Brain microvascular endothelial cell (primary cell): ENCODE measurements around the gene OR2T27.

Experiments used
- DNase-seq: peaks from one replicate; pipeline ENCODE4 v3.0.0-alpha.2; 2020
- H3K27ac ChIP-seq: fragments of 250-450 bp; sonication (Bioruptor Pico); 2 replicates; pipeline ENCODE4 v1.5.1; 2020; ENCODE audit warnings: mild to moderate bottlenecking, moderate library complexity
- H3K27me3 ChIP-seq: fragments of 250-450 bp; sonication (Bioruptor Pico); replicated peaks from 2 replicates; pipeline ENCODE4 v1.5.1; 2020; ENCODE audit warnings: mild to moderate bottlenecking
- H3K36me3 ChIP-seq: fragments of 250-450 bp; sonication (Bioruptor Pico); replicated peaks from 2 replicates; pipeline ENCODE4 v1.5.1; 2020; ENCODE audit warnings: mild to moderate bottlenecking
- H3K4me3 ChIP-seq: 2 replicates; pipeline ENCODE4 v1.5.1; 2011; ENCODE audit warnings: low read depth, mild to moderate bottlenecking, control low read depth, low read length, moderate library complexity
- CTCF ChIP-seq: IDR thresholded peaks from 2 replicates; pipeline ENCODE4 v1.5.1; 2011; ENCODE audit warnings: low read depth, mild to moderate bottlenecking, moderate library complexity, low read length, control low read depth, inconsistent platforms; ENCODE audit errors: missing control alignments
- in situ Hi-C: cut with HindIII; loops from 2 replicates; pipeline ENCODE4 v1.10.0; 2017; ENCODE audit warnings: low sequenced_read_pairs, low pct_ligation_motif_present

OR2T27 gene

GRCh38 chr1:248611883-248612414 is 43.4 kb downstream of the OR2T27 start:
- no peak for DNase-seq
- Histone ChIP-seq H3K36me3 (no peaks in the 10 kb centered on the region), H3K27me3 (no peaks in the 10 kb centered on the region), H3K27ac (no peak overlapping the region), H3K4me3 (no peak overlapping the region)
- in situ Hi-C loops = no loop called here
- no peak for TF ChIP-seq CTCF

GRCh38 chr1:248610301-248610700 is 45.0 kb downstream of the OR2T27 start:
- H3K36me3 ChIP-seq = no peaks in the 10 kb centered on the region
- in situ Hi-C loops = no loop called here
- TF ChIP-seq CTCF = no peak
- no peak for DNase-seq
- H3K4me3 ChIP-seq = no peak overlapping the region
- H3K27me3 ChIP-seq = no peaks in the 10 kb centered on the region
- no peak overlapping the region for H3K27ac ChIP-seq
